ENCODE measurements around the gene PTPRE. TPM values are rescaled to one million over a fixed set of nuclear protein-coding genes. Genes with fewer than 3 reads are reported as not detected.

PTPRE gene
- total and polyA plus RNA-seq, 2 experiments from 2014 or later: 4.2 to 8.8 TPM

- H3K36me3 ChIP-seq: no peaks in the 10 kb centered on the region
- no peak overlapping the region for H3K4me3 ChIP-seq
- no peak overlapping the region for H3K27ac ChIP-seq
- H3K4me1 ChIP-seq (ENCODE audit: low read depth): peaks cover 7% of the 10 kb centered on the region
- DNase-seq (ENCODE audit: low read depth in 1 of 2, low spot score in 1 of 2): no peak
- H3K27me3 ChIP-seq: peaks cover 5% of the 10 kb centered on the region
- no peaks in the 10 kb centered on the region for H3K9me3 ChIP-seq (ENCODE audit: low read depth)
- no peak for TF ChIP-seq CTCF (IDR thresholded peaks at IDR 0.05; ENCODE audit: low read depth, low read length)
Measured at GRCh38 chr10:127993056-127993690, 86.3 kb downstream of the PTPRE start.

- no peaks in the 10 kb centered on the region for H3K36me3 ChIP-seq
- peaks cover 12% of the 10 kb centered on the region for H3K27me3 ChIP-seq
- no peak overlapping the region for H3K4me3 ChIP-seq
- no peaks in the 10 kb centered on the region for H3K9me3 ChIP-seq (ENCODE audit: low read depth)
- no peak for TF ChIP-seq CTCF (IDR thresholded peaks at IDR 0.05; ENCODE audit: low read depth, low read length)
- peaks cover 7% of the 10 kb centered on the region for H3K4me1 ChIP-seq (ENCODE audit: low read depth)
- no peak for DNase-seq (ENCODE audit: low read depth in 1 of 2, low spot score in 1 of 2)
- H3K27ac ChIP-seq: no peak overlapping the region
Measured at GRCh38 chr10:127995939-127996338, 89.0 kb downstream of the PTPRE start.

- no peak overlapping the region for H3K4me3 ChIP-seq
Measured at GRCh38 chr10:127996586-127996985, 89.7 kb downstream of the PTPRE start.

GRCh38 chr10:127997271-127997670 lies 90.4 kb downstream of the PTPRE start:
- no peak overlapping the region for H3K27ac ChIP-seq
- peaks cover 7% of the 10 kb centered on the region for H3K4me1 ChIP-seq (ENCODE audit: low read depth)
- TF ChIP-seq CTCF (IDR thresholded peaks at IDR 0.05; ENCODE audit: low read depth, low read length): no peak
- no peaks in the 10 kb centered on the region for H3K9me3 ChIP-seq (ENCODE audit: low read depth)
- DNase-seq (ENCODE audit: low read depth in 1 of 2, low spot score in 1 of 2): peak in 1 of 2 donors; percentile 66
- no peaks in the 10 kb centered on the region for H3K36me3 ChIP-seq
- no peak overlapping the region for H3K4me3 ChIP-seq
- H3K27me3 ChIP-seq: peaks cover 12% of the 10 kb centered on the region

More at GRCh38 chr10:127996586-127996985, 89.7 kb downstream of the PTPRE start:
- no peak overlapping the region for H3K27ac ChIP-seq
- no peaks in the 10 kb centered on the region for H3K9me3 ChIP-seq (ENCODE audit: low read depth)
- peak; percentile 21 to 82 for DNase-seq (ENCODE audit: low read depth in 1 of 2, low spot score in 1 of 2)
- peaks cover 7% of the 10 kb centered on the region for H3K4me1 ChIP-seq (ENCODE audit: low read depth)
- no peaks in the 10 kb centered on the region for H3K36me3 ChIP-seq
- peaks cover 12% of the 10 kb centered on the region for H3K27me3 ChIP-seq
- no peak for TF ChIP-seq CTCF (IDR thresholded peaks at IDR 0.05; ENCODE audit: low read depth, low read length)

GRCh38 chr10:127997937-127998336 lies 91.0 kb downstream of the PTPRE start:
- no peak for TF ChIP-seq CTCF (IDR thresholded peaks at IDR 0.05; ENCODE audit: low read depth, low read length)
- Histone ChIP-seq H3K4me3 (no peak overlapping the region), H3K36me3 (no peaks in the 10 kb centered on the region), H3K27me3 (peaks cover 12% of the 10 kb centered on the region), H3K4me1 (ENCODE audit: low read depth) (peaks cover 7% of the 10 kb centered on the region), H3K9me3 (ENCODE audit: low read depth) (no peaks in the 10 kb centered on the region), H3K27ac (no peak overlapping the region)
- DNase-seq (ENCODE audit: low read depth in 1 of 2, low spot score in 1 of 2): peak in 1 of 2 donors; percentile 58

All from cardiac muscle cell (in vitro differentiated cells and primary cell).